ENCODE measurements around the gene PTBP3. TPM values are rescaled to one million over a fixed set of nuclear protein-coding genes. Genes with fewer than 3 reads are reported as not detected.

PTBP3 gene
- polyA plus RNA-seq, 3 donors = 33.6 to 68.3 (median 51.4) TPM

- H2AFZ ChIP-seq (ENCODE audit: insufficient read depth, low read depth, low read length, poor library complexity, severe bottlenecking) = no peak overlapping the region
- peak overlapping the region in 1 of 2 donors; percentile 49 for H3K27ac ChIP-seq (ENCODE audit: low read depth in 1 of 2, low read length in 2 of 2)
- no peaks in the 10 kb centered on the region for H3K27me3 ChIP-seq (ENCODE audit: control insufficient read depth in 2 of 2, insufficient read depth in 2 of 2, low read length in 2 of 2)
- no peaks in the 10 kb centered on the region for H3K79me2 ChIP-seq (ENCODE audit: insufficient read depth, low read length)
- H3K9me3 ChIP-seq (replicated peaks in 1 of 2; ENCODE audit: control insufficient read depth in 1 of 2, insufficient read depth in 1 of 2, low read length in 2 of 2) = no peaks in the 10 kb centered on the region
- peaks cover 0 to 2% (median 0%) of the 10 kb centered on the region in 3 donors for H3K27me3 Mint-ChIP-seq (ENCODE audit: low read depth in 3 of 3)
- no peaks in the 10 kb centered on the region for H4K20me1 ChIP-seq (ENCODE audit: insufficient read depth, low read length)
- no peaks in the 10 kb centered on the region for H3K4me1 Mint-ChIP-seq
- intact Hi-C loops (cut with micrococcal nuclease) = no loop called here
- no peak overlapping the region for H3K4me3 ChIP-seq (replicated peaks in 1 of 3; ENCODE audit: low read depth in 2 of 3, low read length in 3 of 3)
- no peak overlapping the region for H3K4me3 Mint-ChIP-seq
- no peak for DNase-seq
- WGBS (ENCODE audit: insufficient coverage) = no CpG with 5 or more reads among the region's 3 CpGs
- H3K36me3 ChIP-seq (replicated peaks in 1 of 2; ENCODE audit: control insufficient read depth in 1 of 2, insufficient read depth in 2 of 2, low read length in 2 of 2) = peaks cover 71 to 100% of the 10 kb centered on the region in 2 donors
- H3K4me2 ChIP-seq (replicated peaks; ENCODE audit: extremely low read depth, low read length, poor library complexity, severe bottlenecking) = no peak overlapping the region
- no peak for TF ChIP-seq CTCF (IDR thresholded peaks at IDR 0.05)
- H3K4me1 ChIP-seq (ENCODE audit: control insufficient read depth in 1 of 2, insufficient read depth in 2 of 2, low read length in 2 of 2) = no peaks in the 10 kb centered on the region
- peak overlapping the region in 2 of 7 donors; percentile 3 to 27 for H3K27ac Mint-ChIP-seq
- H3K36me3 Mint-ChIP-seq = peaks cover 68 to 82% of the 10 kb centered on the region in 2 donors
- H3K9me3 Mint-ChIP-seq = no peaks in the 10 kb centered on the region
- no peak overlapping the region for H3K9ac ChIP-seq (ENCODE audit: insufficient read depth, low read length, poor library complexity, severe bottlenecking)
Measured at GRCh38 chr9:112218908-112219307, 114.5 kb downstream of the PTBP3 start.

DNA sequence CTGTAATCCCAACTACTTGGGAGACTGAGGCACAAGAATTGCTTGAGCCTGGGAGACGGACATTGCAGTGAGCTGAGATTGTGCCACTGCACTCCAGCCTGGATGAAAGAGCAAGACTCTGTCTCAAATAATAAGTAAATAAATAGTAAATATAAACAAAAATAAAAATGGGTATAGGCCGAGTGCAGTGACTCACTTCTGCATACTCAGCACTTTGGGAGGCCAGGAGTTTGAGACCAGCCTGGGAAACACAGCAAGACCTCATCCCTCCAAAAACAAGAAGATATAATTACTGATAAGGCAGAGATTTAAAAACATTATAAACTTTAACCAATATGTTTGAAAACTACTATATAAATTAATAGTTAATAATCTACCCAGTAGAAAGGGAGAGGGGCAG is 120.5 kb downstream of the PTBP3 start:
- Histone ChIP-seq H3K4me1 (ENCODE audit: control insufficient read depth in 1 of 2, insufficient read depth in 2 of 2, low read length in 2 of 2) (no peaks in the 10 kb centered on the region), H3K27me3 (ENCODE audit: control insufficient read depth in 2 of 2, insufficient read depth in 2 of 2, low read length in 2 of 2) (no peaks in the 10 kb centered on the region), H4K20me1 (ENCODE audit: insufficient read depth, low read length) (no peaks in the 10 kb centered on the region), H2AFZ (ENCODE audit: insufficient read depth, low read depth, low read length, poor library complexity, severe bottlenecking) (no peak overlapping the region), H3K4me2 (replicated peaks; ENCODE audit: extremely low read depth, low read length, poor library complexity, severe bottlenecking) (no peak overlapping the region), H3K79me2 (ENCODE audit: insufficient read depth, low read length) (no peaks in the 10 kb centered on the region), H3K36me3 (replicated peaks in 1 of 2; ENCODE audit: control insufficient read depth in 1 of 2, insufficient read depth in 2 of 2, low read length in 2 of 2) (peaks cover 63 to 97% of the 10 kb centered on the region in 2 donors), H3K9me3 (replicated peaks in 1 of 2; ENCODE audit: control insufficient read depth in 1 of 2, insufficient read depth in 1 of 2, low read length in 2 of 2) (peaks cover 12 to 19% of the 10 kb centered on the region in 2 donors), H3K4me3 (replicated peaks in 1 of 3; ENCODE audit: low read depth in 2 of 3, low read length in 3 of 3) (no peak overlapping the region), H3K9ac (ENCODE audit: insufficient read depth, low read length, poor library complexity, severe bottlenecking) (no peak overlapping the region), H3K27ac (ENCODE audit: low read depth in 1 of 2, low read length in 2 of 2) (no peak overlapping the region)
- DNase-seq = no peak
- H3K4me3 Mint-ChIP-seq = no peak overlapping the region
- H3K36me3 Mint-ChIP-seq = peaks cover 69 to 87% of the 10 kb centered on the region in 2 donors
- H3K4me1 Mint-ChIP-seq = no peaks in the 10 kb centered on the region
- no peaks in the 10 kb centered on the region for H3K27me3 Mint-ChIP-seq (ENCODE audit: low read depth in 3 of 3)
- no peak for TF ChIP-seq CTCF (IDR thresholded peaks at IDR 0.05)
- no peak overlapping the region for H3K27ac Mint-ChIP-seq
- intact Hi-C loops (cut with micrococcal nuclease) = no loop called here
- H3K9me3 Mint-ChIP-seq = peaks cover 13 to 25% (median 18%) of the 10 kb centered on the region in 7 donors
- WGBS (ENCODE audit: insufficient coverage) = no CpG with 5 or more reads among the region's 2 CpGs

Data from CD14-positive monocyte (primary cell).